ENCODE data around the gene SLC25A31. TPM values are rescaled to one million over a fixed set of nuclear protein-coding genes. Genes with fewer than 3 reads are reported as not detected.

Gene SLC25A31
- total RNA-seq (not detected), polyA plus RNA-seq (ENCODE audit: insufficient read length in 2 of 2) (not detected)
- long read RNA-seq, donor 1, result 0 reads
- long read RNA-seq, donor 2, result 0 reads
- long read RNA-seq, donor 3, result 0 reads
- long read RNA-seq, donor 4, result 0 reads

DNA sequence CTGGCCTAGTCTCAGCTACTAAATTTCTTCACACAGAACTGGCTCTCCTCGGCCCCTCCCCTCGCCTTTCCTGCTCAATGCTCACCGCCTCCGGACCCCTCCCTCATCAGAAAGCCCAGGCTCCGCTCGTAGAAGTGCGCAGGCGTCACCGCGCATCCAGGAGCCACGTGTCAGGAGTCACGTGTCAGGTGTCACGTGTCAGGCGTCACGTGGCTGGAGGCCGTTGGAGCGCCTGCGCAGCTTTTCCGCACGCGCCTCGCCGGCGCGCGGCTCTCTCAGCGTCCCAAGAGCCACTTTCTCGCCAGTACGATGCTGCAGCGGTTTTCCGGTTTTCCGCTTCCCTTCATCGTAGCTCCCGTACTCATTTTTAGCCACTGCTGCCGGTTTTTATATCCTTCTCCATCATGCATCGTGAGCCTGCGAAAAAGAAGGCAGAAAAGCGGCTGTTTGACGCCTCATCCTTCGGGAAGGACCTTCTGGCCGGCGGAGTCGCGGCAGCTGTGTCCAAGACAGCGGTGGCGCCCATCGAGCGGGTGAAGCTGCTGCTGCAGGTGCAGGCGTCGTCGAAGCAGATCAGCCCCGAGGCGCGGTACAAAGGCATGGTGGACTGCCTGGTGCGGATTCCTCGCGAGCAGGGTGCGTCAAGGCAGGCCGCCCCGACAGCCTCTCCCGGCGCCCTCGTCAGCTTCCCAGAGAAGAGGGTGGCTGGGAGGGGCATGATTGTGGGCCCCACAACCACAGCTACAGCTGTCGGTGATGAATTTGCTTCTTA, at the start of gene SLC25A31:
TSS of gene SLC25A31 (plus strand) at position 259 of the 772 bp plus-strand sequence. CDS start at position 405, 146 bp downstream.
- DNase-seq (ENCODE audit: low read depth in 4 of 6, low spot score in 6 of 6), result no peak
- WGBS (ENCODE audit: insufficient coverage), result 96% methylated on average over 64 of the region's 64 CpGs
- Histone ChIP-seq H3K4me1 (ENCODE audit: control insufficient read depth, insufficient read depth, low read length) (no peaks in the 10 kb centered on the region), H3K4me3 (ENCODE audit: low read depth, low read length) (no peak within 1 kb of the TSS), H3K27me3 (ENCODE audit: control insufficient read depth, insufficient read depth, low read length) (no peaks in the 10 kb centered on the region), H3K9me3 (ENCODE audit: control insufficient read depth, insufficient read depth, low read length) (no peaks in the 10 kb centered on the region), H3K27ac (ENCODE audit: low read depth, low read length) (no peak within 1 kb of the TSS), H3K36me3 (ENCODE audit: control insufficient read depth, insufficient read depth, low read length) (peaks cover 5% of the 10 kb centered on the region)

GRCh38 chr4:127685292-127685691, 44.9 kb upstream of the SLC25A31 start:
- no peaks in the 10 kb centered on the region for H3K9me3 ChIP-seq (ENCODE audit: control insufficient read depth, insufficient read depth, low read length)
- no peaks in the 10 kb centered on the region for H3K4me1 ChIP-seq (ENCODE audit: control insufficient read depth, insufficient read depth, low read length)
- H3K27ac ChIP-seq (ENCODE audit: low read depth, low read length), result no peak overlapping the region
- no peaks in the 10 kb centered on the region for H3K27me3 ChIP-seq (ENCODE audit: control insufficient read depth, insufficient read depth, low read length)
- peaks cover 7% of the 10 kb centered on the region for H3K36me3 ChIP-seq (ENCODE audit: control insufficient read depth, insufficient read depth, low read length)
- no peak overlapping the region for H3K4me3 ChIP-seq (ENCODE audit: low read depth, low read length)
- DNase-seq (ENCODE audit: low read depth in 4 of 6, low spot score in 6 of 6), result no peak

GRCh38 chr4:127686658-127687057, 43.5 kb upstream of the SLC25A31 start:
- no peak overlapping the region for H3K4me3 ChIP-seq (ENCODE audit: low read depth, low read length)
- 100% methylated on average over 1 of the region's 2 CpGs for WGBS (ENCODE audit: insufficient coverage)

DNA sequence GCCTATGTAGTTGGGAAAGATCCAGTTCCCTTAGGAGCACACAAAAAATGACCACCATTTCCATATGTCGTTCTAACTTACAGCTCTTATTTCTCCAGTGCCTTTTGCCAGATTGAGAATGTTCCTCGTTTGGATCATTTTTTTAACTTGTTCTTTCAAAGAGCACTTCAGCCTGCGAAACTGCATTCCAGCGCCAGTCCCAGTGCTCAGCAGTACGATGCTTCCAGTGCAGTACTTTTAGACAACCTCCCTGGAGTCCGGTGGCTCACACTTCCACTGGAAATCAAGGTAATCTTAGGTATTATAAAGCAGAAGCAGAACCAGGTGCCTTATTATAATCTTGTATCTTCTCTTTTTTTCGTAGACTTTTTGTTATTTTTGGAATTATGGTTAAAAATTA, 42.6 kb upstream of the SLC25A31 start:
- Histone ChIP-seq H3K9me3 (ENCODE audit: control insufficient read depth, insufficient read depth, low read length) (no peaks in the 10 kb centered on the region), H3K27ac (ENCODE audit: low read depth, low read length) (no peak overlapping the region), H3K4me3 (ENCODE audit: low read depth, low read length) (no peak overlapping the region), H3K36me3 (ENCODE audit: control insufficient read depth, insufficient read depth, low read length) (peaks cover 7% of the 10 kb centered on the region), H3K27me3 (ENCODE audit: control insufficient read depth, insufficient read depth, low read length) (no peaks in the 10 kb centered on the region), H3K4me1 (ENCODE audit: control insufficient read depth, insufficient read depth, low read length) (no peaks in the 10 kb centered on the region)
- 90% methylated on average over 3 of the region's 7 CpGs for WGBS (ENCODE audit: insufficient coverage)
- DNase-seq (ENCODE audit: low read depth in 4 of 6, low spot score in 6 of 6), result no peak

More at GRCh38 chr4:127686658-127687057, 43.5 kb upstream of the SLC25A31 start:
- Histone ChIP-seq H3K9me3 (ENCODE audit: control insufficient read depth, insufficient read depth, low read length) (no peaks in the 10 kb centered on the region), H3K27ac (ENCODE audit: low read depth, low read length) (no peak overlapping the region), H3K36me3 (ENCODE audit: control insufficient read depth, insufficient read depth, low read length) (peaks cover 7% of the 10 kb centered on the region), H3K27me3 (ENCODE audit: control insufficient read depth, insufficient read depth, low read length) (no peaks in the 10 kb centered on the region), H3K4me1 (ENCODE audit: control insufficient read depth, insufficient read depth, low read length) (no peaks in the 10 kb centered on the region)
- no peak for DNase-seq (ENCODE audit: low read depth in 4 of 6, low spot score in 6 of 6)

- Histone ChIP-seq H3K36me3 (ENCODE audit: control insufficient read depth, insufficient read depth, low read length) (no peaks in the 10 kb centered on the region), H3K27ac (ENCODE audit: low read depth, low read length) (no peak overlapping the region), H3K4me1 (ENCODE audit: control insufficient read depth, insufficient read depth, low read length) (no peaks in the 10 kb centered on the region), H3K9me3 (ENCODE audit: control insufficient read depth, insufficient read depth, low read length) (peaks cover 14% of the 10 kb centered on the region), H3K4me3 (ENCODE audit: low read depth, low read length) (no peak overlapping the region), H3K27me3 (ENCODE audit: control insufficient read depth, insufficient read depth, low read length) (no peaks in the 10 kb centered on the region)
- DNase-seq (ENCODE audit: low read depth in 4 of 6, low spot score in 6 of 6), result peak in 2 of 6 donors; percentile 40 to 49
- WGBS (ENCODE audit: insufficient coverage), result no CpG with 5 or more reads among the region's 4 CpGs
These were observed 31.4 kb upstream of the SLC25A31 start for GRCh38 chr4:127698789-127699200.

DNA sequence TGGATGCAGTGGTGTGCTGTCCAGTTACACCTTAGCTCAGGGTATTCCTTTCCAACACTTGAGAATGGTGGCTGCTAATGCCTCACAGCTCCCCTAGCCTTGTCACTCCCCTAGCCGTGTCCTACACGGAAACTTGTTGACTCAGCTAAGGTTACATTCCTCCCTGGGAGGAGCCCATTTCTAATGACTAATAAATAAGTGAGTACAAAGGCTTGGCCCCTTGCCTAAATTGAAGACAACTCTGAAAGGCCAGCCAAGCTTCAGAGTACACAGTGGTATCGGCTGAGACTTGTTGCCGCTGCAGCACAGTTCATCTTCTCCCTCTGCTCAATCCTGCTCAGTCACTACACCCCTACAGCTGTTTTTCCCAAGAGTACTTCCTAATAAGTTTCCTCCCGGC, 21.2 kb upstream of the SLC25A31 start:
- H3K9me3 ChIP-seq (ENCODE audit: control insufficient read depth, insufficient read depth, low read length), result no peaks in the 10 kb centered on the region
- no peaks in the 10 kb centered on the region for H3K27me3 ChIP-seq (ENCODE audit: control insufficient read depth, insufficient read depth, low read length)
- H3K36me3 ChIP-seq (ENCODE audit: control insufficient read depth, insufficient read depth, low read length), result peaks cover 3% of the 10 kb centered on the region
- no peak overlapping the region for H3K27ac ChIP-seq (ENCODE audit: low read depth, low read length)
- DNase-seq (ENCODE audit: low read depth in 4 of 6, low spot score in 6 of 6), result peak in 2 of 6 donors; percentile 28 to 30
- H3K4me3 ChIP-seq (ENCODE audit: low read depth, low read length), result no peak overlapping the region
- 37% methylated on average over 2 of the region's 5 CpGs for WGBS (ENCODE audit: insufficient coverage)
- H3K4me1 ChIP-seq (ENCODE audit: control insufficient read depth, insufficient read depth, low read length), result no peaks in the 10 kb centered on the region

- no peaks in the 10 kb centered on the region for H3K9me3 ChIP-seq (ENCODE audit: control insufficient read depth, insufficient read depth, low read length)
- H3K27ac ChIP-seq (ENCODE audit: low read depth, low read length), result no peak overlapping the region
- peaks cover 3% of the 10 kb centered on the region for H3K36me3 ChIP-seq (ENCODE audit: control insufficient read depth, insufficient read depth, low read length)
- WGBS (ENCODE audit: insufficient coverage), result no CpG with 5 or more reads among the region's 3 CpGs
- H3K4me1 ChIP-seq (ENCODE audit: control insufficient read depth, insufficient read depth, low read length), result no peaks in the 10 kb centered on the region
- no peaks in the 10 kb centered on the region for H3K27me3 ChIP-seq (ENCODE audit: control insufficient read depth, insufficient read depth, low read length)
- no peak overlapping the region for H3K4me3 ChIP-seq (ENCODE audit: low read depth, low read length)
- DNase-seq (ENCODE audit: low read depth in 4 of 6, low spot score in 6 of 6), result no peak
These were observed 20.7 kb upstream of the SLC25A31 start for GRCh38 chr4:127709456-127709855.

DNA sequence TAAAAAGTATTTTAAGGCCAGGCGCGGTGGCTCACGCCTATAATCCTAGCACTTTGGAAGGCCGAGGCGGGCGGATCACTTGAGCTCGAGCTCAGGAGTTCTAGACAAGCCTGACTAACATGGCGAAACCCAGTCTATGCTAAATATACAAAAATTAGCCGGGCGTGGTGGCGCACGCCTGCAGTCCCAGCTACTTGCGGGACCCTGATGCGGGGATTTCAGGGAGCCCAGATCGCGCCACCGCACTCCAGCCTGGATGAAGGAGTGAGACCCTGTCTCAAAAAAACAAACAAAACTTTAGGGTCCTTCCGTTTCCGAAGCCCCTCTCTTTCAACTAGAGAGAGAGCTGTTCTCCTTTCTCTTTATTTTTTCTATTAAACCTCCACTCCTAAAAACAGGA, 1.2 kb downstream of the SLC25A31 start:
- H3K27ac ChIP-seq (ENCODE audit: low read depth, low read length), result no peak overlapping the region
- H3K27me3 ChIP-seq (ENCODE audit: control insufficient read depth, insufficient read depth, low read length), result no peaks in the 10 kb centered on the region
- no peak overlapping the region for H3K4me3 ChIP-seq (ENCODE audit: low read depth, low read length)
- no peak for DNase-seq (ENCODE audit: low read depth in 4 of 6, low spot score in 6 of 6)
- H3K4me1 ChIP-seq (ENCODE audit: control insufficient read depth, insufficient read depth, low read length), result no peaks in the 10 kb centered on the region
- H3K9me3 ChIP-seq (ENCODE audit: control insufficient read depth, insufficient read depth, low read length), result no peaks in the 10 kb centered on the region
- peaks cover 5% of the 10 kb centered on the region for H3K36me3 ChIP-seq (ENCODE audit: control insufficient read depth, insufficient read depth, low read length)
- WGBS (ENCODE audit: insufficient coverage), result 98% methylated on average over 16 of the region's 19 CpGs

DNA sequence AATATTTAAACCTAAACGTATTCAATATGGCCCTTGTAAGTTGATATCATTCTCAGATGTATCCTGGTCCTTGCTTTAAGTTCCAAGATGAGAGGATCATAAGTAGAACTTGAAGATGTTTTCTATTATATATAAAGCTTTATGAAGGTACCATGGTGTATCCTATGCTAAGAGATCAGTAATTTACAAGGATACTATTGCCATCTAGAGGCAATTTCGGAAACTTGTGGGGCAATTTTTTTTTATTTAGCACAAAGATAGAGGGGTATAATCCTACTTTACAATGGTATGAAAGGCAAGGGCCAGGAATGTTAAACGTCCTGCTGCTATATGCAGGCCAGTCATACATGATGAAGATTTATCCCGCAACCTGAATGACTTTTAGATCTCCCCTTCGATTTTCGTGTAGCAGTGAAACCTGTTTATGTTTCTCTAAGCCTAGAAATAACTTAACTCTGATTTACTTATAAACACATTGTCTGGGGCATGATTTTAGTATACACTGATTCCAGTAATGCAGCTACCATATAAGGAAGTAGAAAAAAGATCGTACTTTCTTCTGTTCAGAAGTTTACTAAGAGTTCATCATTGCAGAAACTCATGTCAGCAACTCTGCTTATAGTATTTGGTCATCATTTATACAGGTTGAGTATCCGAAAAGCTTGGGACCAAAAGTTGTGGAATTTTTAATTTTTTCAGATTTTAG, 2.6 kb downstream of the SLC25A31 start:
- Histone ChIP-seq H3K36me3 (ENCODE audit: control insufficient read depth, insufficient read depth, low read length) (peaks cover 5% of the 10 kb centered on the region), H3K4me1 (ENCODE audit: control insufficient read depth, insufficient read depth, low read length) (no peaks in the 10 kb centered on the region), H3K9me3 (ENCODE audit: control insufficient read depth, insufficient read depth, low read length) (no peaks in the 10 kb centered on the region), H3K4me3 (ENCODE audit: low read depth, low read length) (no peak overlapping the region), H3K27ac (ENCODE audit: low read depth, low read length) (no peak overlapping the region), H3K27me3 (ENCODE audit: control insufficient read depth, insufficient read depth, low read length) (no peaks in the 10 kb centered on the region)
- 30% methylated on average over 2 of the region's 8 CpGs for WGBS (ENCODE audit: insufficient coverage)
- DNase-seq (ENCODE audit: low read depth in 4 of 6, low spot score in 6 of 6), result peak in 4 of 6 donors; percentile 13 to 82 (median 46)

All from spinal cord (tissue), 10 donors.